Pancreas (tissue), 10 donors: ENCODE measurements around the gene SRD5A3. TPM values are rescaled to one million over a fixed set of nuclear protein-coding genes. Genes with fewer than 3 reads are reported as not detected.

Experiments used
- ATAC-seq, 4 donors: fragments of 200-7000 bp; cut with Tn5 transposase; one replicate each; pipeline versions ENCODE4 v1.8.0 to v1.9.1; 2020; ENCODE audit warnings: mild to moderate bottlenecking in 4 of 4, moderate library complexity in 4 of 4
- DNase-seq, 6 donors: peaks; one replicate each; pipeline ENCODE4 v3.0.0-alpha.2; 2020
- FAIRE-seq: peaks from 2 replicates; lab custom pipeline; 2012; peaks lifted over from hg19 to GRCh38; lab: Jason Lieb, UNC
- H3K27ac ChIP-seq, 4 donors: fragments of 200-600 bp; sonication (generic); 1 replicate in 3 of 4; 2 replicates in 1 of 4; pipeline versions ENCODE4 v1.5.0 to v1.8.0; 2020
- H3K27me3 ChIP-seq, 4 donors: fragments of 200-600 bp; one replicate each; pipeline ENCODE4 v1.8.0; 2021
- H3K36me3 ChIP-seq, 3 donors: fragments of 200-600 bp; sonication (generic) in 1 of 3; one replicate each; pipeline versions ENCODE4 v1.5.0 to v1.8.0; 2020 to 2021
- H3K4me1 ChIP-seq, 3 donors: fragments of 200-600 bp; one replicate each; pipeline ENCODE4 v1.8.0; 2021
- H3K4me3 ChIP-seq, 4 donors: fragments of 200-600 bp; sonication (generic) in 2 of 4; one replicate each; pipeline versions ENCODE4 v1.5.0 to v1.8.0; 2020 to 2021
- H3K9me3 ChIP-seq, 4 donors: fragments of 200-600 bp; one replicate each; pipeline ENCODE4 v1.8.0; 2021
- CTCF ChIP-seq, 4 donors: fragments of 200-600 bp; sonication (generic) in 3 of 4; IDR thresholded peaks; one replicate each; pipeline versions ENCODE4 v1.5.0 to v1.8.0; 2021; ENCODE audit warnings: antibody characterized with exemption in 4 of 4
- WGBS, 2 donors: extraction: QIAGEN DNeasy Blood & Tissue Kit; methylation state at CpG; one replicate each; pipeline ENCODE4 v1.1.7; 2013; 5-methylcytosine and 5-hydroxymethylcytosine counted together
- intact Hi-C, 3 donors: fragments of 100-400 bp; cut with DNase I; formaldehyde crosslinking; loops; one replicate each; pipeline versions ENCODE4 v1.11.1 to v1.14.2; 2022
- polyA plus RNA-seq, 2 donors: library from polyadenylated mRNA; stranded (reverse); fragments of 200-250 nt; gene quantifications; one replicate each; pipeline ENCODE4 v1.2.3, GENCODE V29; 2013
- total RNA-seq, 6 donors: library from RNA; stranded (reverse); fragmentation: NEBNext Ultra II Directional in 4 of 6; extraction: Animal tissue kit (Norgen Biotek cat#: 25700) in 4 of 6; gene quantifications; one replicate each; pipeline versions ENCODE4 v1.2.1 to v1.2.4, GENCODE V29; 2021 to 2023
- donor health status: healthy with polysubstance abuse.
- donor health status: DM: no; HTN: no; CAD: no; lungs with moderate emphysema.
- donor health status: DM: no; HTN: no; CAD: no.
- donor health status: control.
- donor health status: control.
- donor health status: Bipolar disorder and iron deficiency.
- donor health status: DM: yes; HTN: yes; CAD: no.
- donor health status: DM: no; HTN: no; CAD: no.
- donor health status: DM: no; HTN: no; CAD: no.
- donor health status: DM: yes; HTN: yes; CAD: no.

SRD5A3 gene
- total and polyA plus RNA-seq, 8 donors = 7.1 to 14.3 (median 10.0) TPM

GRCh38 chr4:55398461-55398860 lies 52.4 kb downstream of the SRD5A3 start:
- ATAC-seq = peak in 1 of 4 donors; percentile 2
- no peaks in the 10 kb centered on the region for H3K27me3 ChIP-seq
- H3K27ac ChIP-seq = peak overlapping the region; percentile 10 to 98 (median 96)
- H3K4me1 ChIP-seq = peaks cover 10 to 22% (median 14%) of the 10 kb centered on the region in 3 donors
- no peak for FAIRE-seq
- TF ChIP-seq CTCF (IDR thresholded peaks at IDR 0.05) = no peak
- intact Hi-C loops = no loop called here
- WGBS, 2 donors = 11 to 16% methylated on average over 1 of the region's 1 CpG
- DNase-seq = no peak
- peak overlapping the region; percentile 1 to 99 (median 93) for H3K4me3 ChIP-seq
- no peaks in the 10 kb centered on the region for H3K9me3 ChIP-seq
- peaks cover 0 to under 1% (median 0%) of the 10 kb centered on the region in 3 donors for H3K36me3 ChIP-seq

GRCh38 chr4:55398966-55399365 lies 52.9 kb downstream of the SRD5A3 start:
- no peak for TF ChIP-seq CTCF (IDR thresholded peaks at IDR 0.05)
- Histone ChIP-seq H3K9me3 (no peaks in the 10 kb centered on the region), H3K36me3 (peaks cover 0 to 5% (median 0%) of the 10 kb centered on the region in 3 donors), H3K4me3 (peak overlapping the region in 3 of 4 donors; percentile 1 to 99 (median 92)), H3K27ac (peak overlapping the region in 2 of 4 donors; percentile 96 to 98), H3K27me3 (no peaks in the 10 kb centered on the region), H3K4me1 (peaks cover 10 to 22% (median 14%) of the 10 kb centered on the region in 3 donors)
- ATAC-seq = no peak
- WGBS, 2 donors = 28 to 33% methylated on average over 3 of the region's 3 CpGs
- intact Hi-C loops = no loop called here
- DNase-seq = no peak
- no peak for FAIRE-seq

- no peak for ATAC-seq
- intact Hi-C loops = no loop called here
- WGBS, 2 donors = 48 to 49% methylated on average over 1 of the region's 1 CpG
- Histone ChIP-seq H3K9me3 (no peaks in the 10 kb centered on the region), H3K4me1 (peaks cover 10 to 22% (median 14%) of the 10 kb centered on the region in 3 donors), H3K27me3 (no peaks in the 10 kb centered on the region), H3K4me3 (peak overlapping the region in 1 of 4 donors; percentile 99), H3K36me3 (peaks cover 0 to 5% (median 0%) of the 10 kb centered on the region in 3 donors), H3K27ac (peak overlapping the region in 2 of 4 donors; percentile 96 to 98)
- no peak for TF ChIP-seq CTCF (IDR thresholded peaks at IDR 0.05)
- no peak for DNase-seq
- no peak for FAIRE-seq
Measured at GRCh38 chr4:55399581-55399980, 53.5 kb downstream of the SRD5A3 start.

GRCh38 chr4:55405073-55405472 lies 59.0 kb downstream of the SRD5A3 start:
- H3K27ac ChIP-seq = no peak overlapping the region
- H3K9me3 ChIP-seq = no peaks in the 10 kb centered on the region
- TF ChIP-seq CTCF (IDR thresholded peaks at IDR 0.05) = no peak
- H3K27me3 ChIP-seq = no peaks in the 10 kb centered on the region
- ATAC-seq (no peak), DNase-seq (no peak), FAIRE-seq (no peak)
- H3K36me3 ChIP-seq = peaks cover 0 to 5% (median 0%) of the 10 kb centered on the region in 3 donors
- no peak overlapping the region for H3K4me3 ChIP-seq
- WGBS, 2 donors = 78 to 91% methylated on average over 3 of the region's 3 CpGs
- H3K4me1 ChIP-seq = peaks cover 16 to 33% (median 17%) of the 10 kb centered on the region in 3 donors
- intact Hi-C loops = no loop called here

GRCh38 chr4:55406545-55406944 lies 60.5 kb downstream of the SRD5A3 start:
- Histone ChIP-seq H3K4me1 (peaks cover 7 to 26% (median 9%) of the 10 kb centered on the region in 3 donors), H3K36me3 (peaks cover 0 to 5% (median 0%) of the 10 kb centered on the region in 3 donors)
- no peak for FAIRE-seq

More at GRCh38 chr4:55406545-55406944, 60.5 kb downstream of the SRD5A3 start:
- TF ChIP-seq CTCF (IDR thresholded peaks at IDR 0.05) = no peak
- H3K27ac ChIP-seq = no peak overlapping the region
- intact Hi-C loops = no loop called here
- DNase-seq (no peak), ATAC-seq (no peak)
- 95 to 100% methylated on average over 2 of the region's 2 CpGs for WGBS, 2 donors
- no peak overlapping the region for H3K4me3 ChIP-seq
- no peaks in the 10 kb centered on the region for H3K9me3 ChIP-seq
- H3K27me3 ChIP-seq = no peaks in the 10 kb centered on the region
